Measurements from ENCODE around the gene EMX1.

The EMX1 gene

DNA sequence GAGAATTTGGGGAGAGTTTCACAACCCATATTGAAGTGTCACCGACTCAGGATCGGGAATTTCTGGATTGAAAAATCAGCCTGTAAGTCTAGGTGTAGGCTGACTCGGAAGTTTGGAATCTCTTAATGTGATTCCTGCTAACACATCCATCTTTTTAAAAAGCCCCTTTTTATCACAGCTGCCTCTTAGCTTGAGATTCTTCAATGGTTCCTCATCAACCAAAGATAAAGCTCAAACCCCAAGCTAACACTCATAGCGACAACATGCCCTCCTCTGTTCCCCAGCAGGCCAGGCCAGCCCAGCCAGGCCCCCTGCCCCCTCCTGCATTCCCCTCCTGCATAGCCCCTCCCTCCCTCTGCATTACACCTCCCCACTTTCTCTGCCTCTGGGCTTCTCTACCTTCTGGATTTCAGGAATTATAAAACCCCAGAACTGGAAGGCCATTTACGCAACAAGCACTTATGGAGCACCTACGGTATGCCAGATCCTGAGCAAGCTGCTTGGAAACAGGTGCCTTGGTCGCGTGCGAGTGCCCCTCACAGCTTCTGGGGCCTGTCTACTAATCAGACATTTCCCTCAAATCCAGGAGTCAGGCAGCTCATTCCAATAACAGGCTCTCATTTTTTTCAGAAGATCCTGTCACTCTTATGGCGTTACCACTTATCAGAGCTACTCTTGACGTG lies 63.4 kb downstream of the EMX1 start:
- H3K4me3 ChIP-seq (ENCODE audit: low read depth in 1 of 2, low read length in 2 of 2) = no peak overlapping the region
- no peak for ATAC-seq (ENCODE audit: insufficient read depth, low read depth)

DNA sequence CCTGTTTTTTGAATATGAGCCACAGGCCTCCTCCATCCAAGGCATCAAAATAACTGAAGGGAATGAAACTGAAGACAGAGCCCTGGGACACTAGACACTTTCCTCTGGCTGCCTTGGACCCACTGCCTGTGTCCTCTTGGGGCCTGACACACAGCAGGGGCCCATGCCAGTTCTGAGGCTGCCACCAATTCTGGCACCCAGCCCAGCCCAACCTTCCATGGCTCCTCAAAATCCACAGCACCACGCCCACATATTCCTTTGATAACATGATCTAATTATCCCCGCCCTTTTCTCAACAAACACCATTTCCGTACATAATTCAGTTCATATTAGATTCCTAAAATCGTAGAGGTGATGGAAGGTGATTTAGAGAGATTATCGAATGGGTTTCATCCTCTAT lies 64.2 kb downstream of the EMX1 start:
- no peaks in the 10 kb centered on the region for H4K20me1 ChIP-seq (ENCODE audit: insufficient read depth, low read length)
- DNase-seq (no peak), ATAC-seq (ENCODE audit: insufficient read depth, low read depth) (no peak)
- H3K79me2 ChIP-seq (ENCODE audit: insufficient read depth, low read length) = no peaks in the 10 kb centered on the region
- H3K4me1 ChIP-seq (ENCODE audit: insufficient read depth, low read length) = no peaks in the 10 kb centered on the region
- no peak for TF ChIP-seq EZH2 (IDR thresholded peaks at IDR 0.05; ENCODE audit: borderline replicate concordance, low read depth, low read length, severe bottlenecking)
- no peaks in the 10 kb centered on the region for H3K27me3 ChIP-seq (ENCODE audit: insufficient read depth, low read length, poor library complexity)
- H3K36me3 ChIP-seq (ENCODE audit: insufficient read depth, low read length) = no peaks in the 10 kb centered on the region
- H3K9me3 ChIP-seq (ENCODE audit: insufficient read depth, low read length, severe bottlenecking) = no peaks in the 10 kb centered on the region
- no peak overlapping the region for H3K27ac ChIP-seq (ENCODE audit: low read length)
- no peak overlapping the region for H2AFZ ChIP-seq (ENCODE audit: low read depth, low read length)
- H3K4me3 ChIP-seq (ENCODE audit: low read depth in 1 of 2, low read length in 2 of 2) = no peak overlapping the region
- no peak overlapping the region for H3K9ac ChIP-seq (ENCODE audit: low read depth, low read length)
- no peak overlapping the region for H3K4me2 ChIP-seq (ENCODE audit: insufficient read depth, low read length)

More for the DNA sequence above, 63.4 kb downstream of the EMX1 start:
- no peak overlapping the region for H3K4me2 ChIP-seq (ENCODE audit: insufficient read depth, low read length)
- no peak overlapping the region for H2AFZ ChIP-seq (ENCODE audit: low read depth, low read length)
- H4K20me1 ChIP-seq (ENCODE audit: insufficient read depth, low read length) = no peaks in the 10 kb centered on the region
- H3K9ac ChIP-seq (ENCODE audit: low read depth, low read length) = no peak overlapping the region
- no peaks in the 10 kb centered on the region for H3K9me3 ChIP-seq (ENCODE audit: insufficient read depth, low read length, severe bottlenecking)
- H3K36me3 ChIP-seq (ENCODE audit: insufficient read depth, low read length) = no peaks in the 10 kb centered on the region
- H3K27me3 ChIP-seq (ENCODE audit: insufficient read depth, low read length, poor library complexity) = no peaks in the 10 kb centered on the region
- DNase-seq = no peak
- H3K4me1 ChIP-seq (ENCODE audit: insufficient read depth, low read length) = no peaks in the 10 kb centered on the region
- H3K79me2 ChIP-seq (ENCODE audit: insufficient read depth, low read length) = no peaks in the 10 kb centered on the region
- no peak overlapping the region for H3K27ac ChIP-seq (ENCODE audit: low read length)
- TF ChIP-seq, protein P1, sequence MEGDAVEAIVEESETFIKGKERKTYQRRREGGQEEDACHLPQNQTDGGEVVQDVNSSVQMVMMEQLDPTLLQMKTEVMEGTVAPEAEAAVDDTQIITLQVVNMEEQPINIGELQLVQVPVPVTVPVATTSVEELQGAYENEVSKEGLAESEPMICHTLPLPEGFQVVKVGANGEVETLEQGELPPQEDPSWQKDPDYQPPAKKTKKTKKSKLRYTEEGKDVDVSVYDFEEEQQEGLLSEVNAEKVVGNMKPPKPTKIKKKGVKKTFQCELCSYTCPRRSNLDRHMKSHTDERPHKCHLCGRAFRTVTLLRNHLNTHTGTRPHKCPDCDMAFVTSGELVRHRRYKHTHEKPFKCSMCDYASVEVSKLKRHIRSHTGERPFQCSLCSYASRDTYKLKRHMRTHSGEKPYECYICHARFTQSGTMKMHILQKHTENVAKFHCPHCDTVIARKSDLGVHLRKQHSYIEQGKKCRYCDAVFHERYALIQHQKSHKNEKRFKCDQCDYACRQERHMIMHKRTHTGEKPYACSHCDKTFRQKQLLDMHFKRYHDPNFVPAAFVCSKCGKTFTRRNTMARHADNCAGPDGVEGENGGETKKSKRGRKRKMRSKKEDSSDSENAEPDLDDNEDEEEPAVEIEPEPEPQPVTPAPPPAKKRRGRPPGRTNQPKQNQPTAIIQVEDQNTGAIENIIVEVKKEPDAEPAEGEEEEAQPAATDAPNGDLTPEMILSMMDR (IDR thresholded peaks at IDR 0.05; ENCODE audit: borderline replicate concordance, extremely low read depth, low read length, poor library complexity, severe bottlenecking) = no peak
- no peak for TF ChIP-seq EZH2 (IDR thresholded peaks at IDR 0.05; ENCODE audit: borderline replicate concordance, low read depth, low read length, severe bottlenecking)

GRCh38 chr2:72982219-72982618 lies 64.9 kb downstream of the EMX1 start:
- ATAC-seq (ENCODE audit: insufficient read depth, low read depth) = no peak
- no peaks in the 10 kb centered on the region for H4K20me1 ChIP-seq (ENCODE audit: insufficient read depth, low read length)
- H3K27me3 ChIP-seq (ENCODE audit: insufficient read depth, low read length, poor library complexity) = no peaks in the 10 kb centered on the region
- TF ChIP-seq EZH2 (IDR thresholded peaks at IDR 0.05; ENCODE audit: borderline replicate concordance, low read depth, low read length, severe bottlenecking) = no peak
- TF ChIP-seq, protein P1 (IDR thresholded peaks at IDR 0.05; ENCODE audit: borderline replicate concordance, extremely low read depth, low read length, poor library complexity, severe bottlenecking) = no peak
- H3K27ac ChIP-seq (ENCODE audit: low read length) = no peak overlapping the region
- H3K36me3 ChIP-seq (ENCODE audit: insufficient read depth, low read length) = no peaks in the 10 kb centered on the region
- no peaks in the 10 kb centered on the region for H3K79me2 ChIP-seq (ENCODE audit: insufficient read depth, low read length)
- H3K9me3 ChIP-seq (ENCODE audit: insufficient read depth, low read length, severe bottlenecking) = no peaks in the 10 kb centered on the region
- no peaks in the 10 kb centered on the region for H3K4me1 ChIP-seq (ENCODE audit: insufficient read depth, low read length)
- H3K9ac ChIP-seq (ENCODE audit: low read depth, low read length) = no peak overlapping the region
- no peak overlapping the region for H2AFZ ChIP-seq (ENCODE audit: low read depth, low read length)
- DNase-seq = no peak
- no peak overlapping the region for H3K4me3 ChIP-seq (ENCODE audit: low read depth in 1 of 2, low read length in 2 of 2)
- H3K4me2 ChIP-seq (ENCODE audit: insufficient read depth, low read length) = no peak overlapping the region

DNA sequence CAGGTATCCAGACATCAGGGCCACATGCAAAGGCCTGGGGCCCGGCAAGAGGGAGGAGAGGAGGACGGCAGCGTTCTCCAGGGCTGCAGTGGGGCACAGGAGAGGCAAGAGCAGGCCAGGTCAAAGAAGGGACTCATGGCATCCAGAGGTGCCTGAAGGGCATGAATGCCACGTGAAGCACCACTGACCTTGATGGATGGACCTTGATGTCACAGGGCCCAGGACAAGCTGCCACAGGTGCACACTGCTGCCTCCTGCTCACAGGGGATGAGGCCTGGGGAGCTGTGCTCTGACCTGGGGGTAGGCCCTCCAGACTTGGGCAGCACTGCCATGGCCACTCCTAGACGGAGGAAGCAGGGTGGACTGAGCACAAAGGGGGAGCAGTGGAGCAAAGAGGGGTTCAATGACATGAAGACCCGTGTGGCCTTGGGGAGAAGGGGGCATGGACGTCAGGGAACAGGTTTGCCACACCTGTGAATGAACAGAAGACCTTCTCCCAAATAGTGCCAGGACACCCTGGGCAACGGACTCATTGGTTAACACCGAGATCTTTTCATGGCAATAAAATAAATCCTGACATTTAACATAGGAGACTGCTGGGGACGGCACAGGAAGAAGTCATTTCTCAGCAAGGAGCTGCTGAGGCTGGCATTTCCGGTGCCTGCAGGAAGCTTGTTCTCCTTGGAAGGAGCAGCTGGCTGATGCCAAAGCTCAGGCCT lies 65.6 kb downstream of the EMX1 start:
- H3K27me3 ChIP-seq (ENCODE audit: insufficient read depth, low read length, poor library complexity) = no peaks in the 10 kb centered on the region
- H4K20me1 ChIP-seq (ENCODE audit: insufficient read depth, low read length) = no peaks in the 10 kb centered on the region
- H3K9me3 ChIP-seq (ENCODE audit: insufficient read depth, low read length, severe bottlenecking) = no peaks in the 10 kb centered on the region
- H3K27ac ChIP-seq (ENCODE audit: low read length) = no peak overlapping the region
- H2AFZ ChIP-seq (ENCODE audit: low read depth, low read length) = no peak overlapping the region
- ATAC-seq (ENCODE audit: insufficient read depth, low read depth) (no peak), DNase-seq (no peak)
- H3K4me2 ChIP-seq (ENCODE audit: insufficient read depth, low read length) = no peak overlapping the region
- H3K4me3 ChIP-seq (ENCODE audit: low read depth in 1 of 2, low read length in 2 of 2) = no peak overlapping the region
- no peaks in the 10 kb centered on the region for H3K4me1 ChIP-seq (ENCODE audit: insufficient read depth, low read length)
- H3K36me3 ChIP-seq (ENCODE audit: insufficient read depth, low read length) = no peaks in the 10 kb centered on the region
- TF ChIP-seq EZH2 (IDR thresholded peaks at IDR 0.05; ENCODE audit: borderline replicate concordance, low read depth, low read length, severe bottlenecking) = no peak
- TF ChIP-seq, protein P1 (IDR thresholded peaks at IDR 0.05; ENCODE audit: borderline replicate concordance, extremely low read depth, low read length, poor library complexity, severe bottlenecking) = no peak
- no peak overlapping the region for H3K9ac ChIP-seq (ENCODE audit: low read depth, low read length)
- H3K79me2 ChIP-seq (ENCODE audit: insufficient read depth, low read length) = no peaks in the 10 kb centered on the region
